ENCODE results near the gene HADH.

GRCh38 chr4:108048157-108048556 is 58.5 kb downstream of the HADH start:
- TF ChIP-seq CTCF (IDR thresholded peaks at IDR 0.05), result no peak
- TF ChIP-seq POLR2A (IDR thresholded peaks at IDR 0.05), result no peak

Data from thyroid gland (tissue), 4 donors.